GM12801 (cell line): Measurements from ENCODE around the gene MT4.

Experiments
- TF ChIP-seq, protein P1 (sequence below): IDR thresholded peaks from one replicate; pipeline ENCODE4 v1.5.1; 2011; ENCODE audit warnings: control low read depth; ENCODE audit not compliant: insufficient read length; ENCODE audit errors: extremely low read depth

Gene MT4

DNA sequence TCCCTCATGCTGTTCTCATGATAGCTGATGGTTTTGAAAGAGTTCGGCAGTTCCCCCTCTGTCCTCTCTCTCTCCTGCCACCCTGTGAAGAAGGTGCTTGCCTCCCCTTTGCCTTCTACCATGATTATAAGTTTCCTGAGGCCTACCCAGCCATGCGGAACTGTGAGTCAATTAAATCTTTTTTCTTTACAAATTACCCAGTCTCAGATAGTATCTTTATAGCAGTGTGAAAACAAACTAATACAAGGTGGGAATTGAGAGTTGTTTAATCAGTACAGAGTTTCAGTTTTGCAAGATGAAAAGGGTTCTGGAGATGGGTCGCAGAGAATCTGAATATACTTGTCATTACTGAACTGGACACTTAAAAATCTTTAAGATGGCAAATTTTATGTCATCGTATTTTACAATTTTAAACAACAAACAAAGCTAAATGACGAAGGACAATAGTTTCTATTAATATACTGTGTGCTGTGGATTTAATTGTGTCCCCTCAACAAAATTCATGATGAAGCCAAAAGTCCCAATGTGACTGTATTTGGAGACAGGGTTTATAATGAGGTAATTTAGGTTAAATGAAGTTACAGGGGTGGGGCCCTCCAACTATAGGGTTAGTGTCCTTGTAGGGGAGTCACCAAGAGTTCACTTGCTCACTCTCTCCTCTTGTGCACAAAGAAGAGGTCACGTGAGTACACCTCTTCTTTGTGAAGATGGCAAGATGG lies 28.9 kb downstream of the MT4 start:
- TF ChIP-seq, protein P1, sequence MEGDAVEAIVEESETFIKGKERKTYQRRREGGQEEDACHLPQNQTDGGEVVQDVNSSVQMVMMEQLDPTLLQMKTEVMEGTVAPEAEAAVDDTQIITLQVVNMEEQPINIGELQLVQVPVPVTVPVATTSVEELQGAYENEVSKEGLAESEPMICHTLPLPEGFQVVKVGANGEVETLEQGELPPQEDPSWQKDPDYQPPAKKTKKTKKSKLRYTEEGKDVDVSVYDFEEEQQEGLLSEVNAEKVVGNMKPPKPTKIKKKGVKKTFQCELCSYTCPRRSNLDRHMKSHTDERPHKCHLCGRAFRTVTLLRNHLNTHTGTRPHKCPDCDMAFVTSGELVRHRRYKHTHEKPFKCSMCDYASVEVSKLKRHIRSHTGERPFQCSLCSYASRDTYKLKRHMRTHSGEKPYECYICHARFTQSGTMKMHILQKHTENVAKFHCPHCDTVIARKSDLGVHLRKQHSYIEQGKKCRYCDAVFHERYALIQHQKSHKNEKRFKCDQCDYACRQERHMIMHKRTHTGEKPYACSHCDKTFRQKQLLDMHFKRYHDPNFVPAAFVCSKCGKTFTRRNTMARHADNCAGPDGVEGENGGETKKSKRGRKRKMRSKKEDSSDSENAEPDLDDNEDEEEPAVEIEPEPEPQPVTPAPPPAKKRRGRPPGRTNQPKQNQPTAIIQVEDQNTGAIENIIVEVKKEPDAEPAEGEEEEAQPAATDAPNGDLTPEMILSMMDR, result no peak

DNA sequence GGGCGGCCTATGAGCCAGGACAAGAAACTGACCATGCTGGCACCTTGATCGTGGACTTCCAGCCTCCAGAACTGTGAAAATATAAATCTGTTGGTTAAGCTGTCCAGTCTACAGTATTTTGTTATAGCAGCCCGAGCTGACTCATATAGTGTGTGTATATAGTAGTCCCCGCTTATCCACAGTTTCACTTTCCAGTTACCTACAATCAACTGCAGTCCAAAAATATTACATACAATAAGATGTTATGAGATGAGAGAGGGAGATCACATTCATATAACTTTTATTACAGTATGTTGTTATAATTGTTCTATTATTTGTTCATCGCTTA lies 29.4 kb downstream of the MT4 start:
- TF ChIP-seq, protein P1, result no peak

DNA sequence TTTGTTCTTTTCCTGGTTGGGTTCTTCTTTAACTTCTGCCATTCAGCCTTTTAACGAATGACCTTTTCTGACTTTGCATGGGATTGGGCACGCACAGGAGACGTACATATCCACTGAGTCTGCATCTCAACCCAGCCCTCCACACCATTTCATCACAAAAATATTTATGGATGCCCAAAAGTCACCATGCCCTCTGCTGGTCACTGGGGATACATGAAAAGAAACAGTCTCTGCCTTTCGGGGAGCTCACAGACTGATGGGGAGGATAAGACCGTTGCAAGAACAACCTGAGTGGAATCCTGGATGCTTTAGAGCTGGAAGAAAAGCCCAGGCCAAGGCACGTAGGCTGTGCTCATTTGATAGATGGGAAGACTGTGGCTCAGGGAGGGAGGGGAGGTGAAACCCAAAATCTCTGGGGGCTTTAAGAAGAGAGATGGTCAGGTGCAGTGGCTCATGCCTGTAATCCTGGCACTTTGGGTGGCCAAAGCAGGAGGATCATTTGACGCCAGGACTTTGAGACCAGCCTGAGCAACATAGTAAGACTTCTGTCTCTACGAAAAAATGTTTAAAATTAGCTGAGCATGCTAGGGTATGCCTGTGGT lies 35.6 kb downstream of the MT4 start:
- TF ChIP-seq, protein P1, result no peak

DNA sequence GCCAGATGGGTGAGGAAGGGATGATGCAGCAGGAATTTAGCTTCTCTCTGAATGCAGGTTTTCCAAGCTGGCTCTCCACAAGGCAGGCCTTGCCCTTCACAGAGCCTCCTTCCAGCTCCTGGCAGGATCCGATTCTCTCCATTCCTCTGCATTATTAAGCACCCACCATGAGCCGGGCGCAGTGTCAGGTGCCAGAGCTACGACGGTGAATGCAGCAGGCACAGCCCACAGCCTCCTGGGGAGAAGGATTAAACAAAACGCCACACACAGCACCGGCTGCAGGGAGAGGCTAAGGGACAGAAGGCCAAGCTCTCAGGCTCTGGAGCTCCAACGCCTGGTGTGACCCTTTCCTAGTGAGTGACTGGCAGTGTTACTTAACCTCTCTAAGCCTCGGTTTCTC lies 36.5 kb downstream of the MT4 start:
- TF ChIP-seq, protein P1, result no peak

- TF ChIP-seq, protein P1, result no peak
Observed at GRCh38 chr16:56603589-56603988, 38.7 kb downstream of the MT4 start.

GRCh38 chr16:56604966-56605365 lies 40.1 kb downstream of the MT4 start:
- TF ChIP-seq, protein P1, result no peak

GRCh38 chr16:56605475-56605874 lies 40.6 kb downstream of the MT4 start:
- TF ChIP-seq, protein P1, result no peak
